Measurements from ENCODE around the gene GLT8D1. TPM values are rescaled to one million over a fixed set of nuclear protein-coding genes. Genes with fewer than 3 reads are reported as not detected.

GLT8D1 gene
- total and polyA plus RNA-seq, 2 of the 13 experiments (the other 11 are each of a cell fraction or from before 2014, with no cell fraction given): 110 to 121 TPM

DNA sequence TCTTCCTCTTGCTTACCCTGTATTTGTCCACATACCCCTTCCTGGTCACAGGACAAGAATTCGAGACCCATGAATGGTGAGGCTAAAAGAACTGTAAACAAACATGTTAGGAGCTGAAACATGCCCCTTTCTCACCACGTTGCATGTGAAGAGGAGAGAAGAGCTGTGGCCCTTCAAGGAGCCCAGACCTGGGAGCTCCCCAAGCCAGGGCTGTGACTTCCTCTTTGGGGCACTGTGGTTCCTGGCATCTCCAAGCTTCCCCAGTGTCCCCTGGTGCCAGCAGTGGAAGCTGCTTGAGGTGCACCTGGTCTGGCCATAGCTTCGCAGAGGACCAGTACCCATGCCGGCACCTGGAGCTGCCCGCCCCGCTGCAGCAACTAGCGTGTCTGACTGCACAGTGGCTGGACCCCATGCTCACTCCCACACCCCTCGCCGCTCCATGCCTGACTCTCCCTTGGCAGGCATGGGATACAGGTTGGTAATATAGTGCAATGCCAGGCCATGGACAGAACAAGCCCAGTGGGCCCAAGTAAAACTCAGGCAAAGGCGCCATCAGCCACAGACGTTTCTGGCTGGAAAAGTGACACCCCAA lies 10.2 kb upstream of the GLT8D1 start:
- no peak for DNase-seq (ENCODE audit: low spot score)
- ATAC-seq: no peak
- CTCF ChIA-PET (ENCODE audit: low intra/inter-chr PET ratio, low total read pairs): no interaction called here
- TF ChIP-seq, protein P1, sequence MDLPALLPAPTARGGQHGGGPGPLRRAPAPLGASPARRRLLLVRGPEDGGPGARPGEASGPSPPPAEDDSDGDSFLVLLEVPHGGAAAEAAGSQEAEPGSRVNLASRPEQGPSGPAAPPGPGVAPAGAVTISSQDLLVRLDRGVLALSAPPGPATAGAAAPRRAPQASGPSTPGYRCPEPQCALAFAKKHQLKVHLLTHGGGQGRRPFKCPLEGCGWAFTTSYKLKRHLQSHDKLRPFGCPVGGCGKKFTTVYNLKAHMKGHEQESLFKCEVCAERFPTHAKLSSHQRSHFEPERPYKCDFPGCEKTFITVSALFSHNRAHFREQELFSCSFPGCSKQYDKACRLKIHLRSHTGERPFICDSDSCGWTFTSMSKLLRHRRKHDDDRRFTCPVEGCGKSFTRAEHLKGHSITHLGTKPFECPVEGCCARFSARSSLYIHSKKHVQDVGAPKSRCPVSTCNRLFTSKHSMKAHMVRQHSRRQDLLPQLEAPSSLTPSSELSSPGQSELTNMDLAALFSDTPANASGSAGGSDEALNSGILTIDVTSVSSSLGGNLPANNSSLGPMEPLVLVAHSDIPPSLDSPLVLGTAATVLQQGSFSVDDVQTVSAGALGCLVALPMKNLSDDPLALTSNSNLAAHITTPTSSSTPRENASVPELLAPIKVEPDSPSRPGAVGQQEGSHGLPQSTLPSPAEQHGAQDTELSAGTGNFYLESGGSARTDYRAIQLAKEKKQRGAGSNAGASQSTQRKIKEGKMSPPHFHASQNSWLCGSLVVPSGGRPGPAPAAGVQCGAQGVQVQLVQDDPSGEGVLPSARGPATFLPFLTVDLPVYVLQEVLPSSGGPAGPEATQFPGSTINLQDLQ (CRISPR knock-in tag; IDR thresholded peaks at IDR 0.05): no peak
- TF ChIP-seq ZNF740 (CRISPR knock-in tag; IDR thresholded peaks at IDR 0.05): no peak
- intact Hi-C loops (cut with micrococcal nuclease; ENCODE audit: unreplicated experiment) (no loop called here), in situ Hi-C loops (cut with HindIII; ENCODE audit: extremely low pct_ligation_motif_present, low pct_unique_long_range_greater_than_20kb) (no loop called here)
- 94% methylated on average over 10 of the region's 11 CpGs for WGBS (ENCODE audit: low lambda C conversion rate)
- Histone ChIP-seq H4K20me1 (ENCODE audit: insufficient read depth, low read length) (no peaks in the 10 kb centered on the region), H3K4me2 (ENCODE audit: low read depth, low read length) (no peak overlapping the region), H3K9me3 (ENCODE audit: low read length) (no peaks in the 10 kb centered on the region), H3K36me3 (replicated peaks in 1 of 2; ENCODE audit: control insufficient read depth in 1 of 2, insufficient read depth in 2 of 2, low read length in 2 of 2) (peaks cover 1 to 5% of the 10 kb centered on the region in 2 experiments; a peak in 1 of 5 replicates), H3K4me1 (ENCODE audit: insufficient read depth, low read length) (peaks cover 36% of the 10 kb centered on the region), H3K27ac (ENCODE audit: extremely low read length, insufficient read depth, low read length) (no peak overlapping the region), H3K9ac (ENCODE audit: insufficient read depth, low read depth, low read length) (no peak overlapping the region), H3K79me2 (ENCODE audit: insufficient read depth, low read length) (no peaks in the 10 kb centered on the region), H3K4me3 (replicated peaks in 1 of 3; ENCODE audit: insufficient read depth in 1 of 3, low read depth in 2 of 3, low read length in 3 of 3) (no peak overlapping the region), H3K27me3 (ENCODE audit: control insufficient read depth in 1 of 2, insufficient read depth in 2 of 2, low read length in 2 of 2) (no peaks in the 10 kb centered on the region), H2AFZ (ENCODE audit: low read length) (no peak overlapping the region)
- no peak for FAIRE-seq
- no TSS peak for BruUV-seq (replicated peaks)
- POLR2A ChIA-PET: interaction anchor here (1.4 kb wide), 1 partner anchor 11 kb away, joined by 4 read pairs; no protein-coding TSS in a partner anchor

Measured in HepG2 (cell line).